COLO668 (cell line): ENCODE results near the gene TBC1D4.

ENCODE experiments used
- DNase-seq: peaks from one replicate; lab custom pipeline; 2025; ENCODE audit not compliant: unreplicated experiment; lab: John Stamatoyannopoulos, UW

The TBC1D4 gene

DNA sequence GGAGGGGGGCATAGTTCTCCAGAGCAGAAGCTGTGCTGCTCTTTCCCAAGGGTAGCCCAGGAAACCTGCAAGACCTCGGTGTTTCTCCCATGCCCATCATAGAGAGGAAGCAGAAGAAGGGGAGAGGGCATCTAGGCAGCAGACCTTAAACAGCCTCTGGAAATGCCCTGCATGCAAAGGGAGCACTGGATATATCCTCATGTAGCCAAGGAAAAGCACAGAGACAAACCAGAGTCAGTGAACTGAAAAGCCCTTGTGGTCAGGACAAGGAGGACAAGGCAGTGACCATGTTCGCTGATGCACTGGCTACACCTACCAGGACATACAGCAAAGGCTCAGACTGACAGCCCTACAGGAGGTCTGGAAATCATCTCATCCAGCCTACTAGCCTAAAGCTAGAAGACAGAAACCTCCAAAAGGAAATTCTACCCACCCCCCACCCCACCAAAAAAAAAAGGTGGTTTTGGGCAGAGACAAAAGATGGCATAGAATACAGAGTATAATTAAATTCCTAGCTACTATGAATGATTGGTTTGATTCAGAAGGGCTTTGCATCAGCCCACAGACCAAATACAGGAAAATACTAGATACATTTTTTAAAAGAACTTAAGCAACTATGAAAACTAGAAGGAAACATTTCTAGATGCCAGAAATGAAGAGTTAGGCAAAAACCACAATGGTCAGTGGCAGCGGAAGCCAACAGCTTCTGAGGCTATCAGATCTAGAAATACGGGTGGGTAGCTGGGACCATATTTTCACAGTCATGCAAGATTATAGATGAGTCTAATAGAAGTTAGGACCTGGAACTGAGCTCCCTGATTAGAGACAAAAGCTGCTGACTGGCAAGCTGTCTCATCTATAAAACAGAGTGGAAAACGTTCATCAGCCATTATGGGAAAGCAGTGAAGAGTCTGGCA is 4.4 kb upstream of the TBC1D4 start:
- DNase-seq: no peak

DNA sequence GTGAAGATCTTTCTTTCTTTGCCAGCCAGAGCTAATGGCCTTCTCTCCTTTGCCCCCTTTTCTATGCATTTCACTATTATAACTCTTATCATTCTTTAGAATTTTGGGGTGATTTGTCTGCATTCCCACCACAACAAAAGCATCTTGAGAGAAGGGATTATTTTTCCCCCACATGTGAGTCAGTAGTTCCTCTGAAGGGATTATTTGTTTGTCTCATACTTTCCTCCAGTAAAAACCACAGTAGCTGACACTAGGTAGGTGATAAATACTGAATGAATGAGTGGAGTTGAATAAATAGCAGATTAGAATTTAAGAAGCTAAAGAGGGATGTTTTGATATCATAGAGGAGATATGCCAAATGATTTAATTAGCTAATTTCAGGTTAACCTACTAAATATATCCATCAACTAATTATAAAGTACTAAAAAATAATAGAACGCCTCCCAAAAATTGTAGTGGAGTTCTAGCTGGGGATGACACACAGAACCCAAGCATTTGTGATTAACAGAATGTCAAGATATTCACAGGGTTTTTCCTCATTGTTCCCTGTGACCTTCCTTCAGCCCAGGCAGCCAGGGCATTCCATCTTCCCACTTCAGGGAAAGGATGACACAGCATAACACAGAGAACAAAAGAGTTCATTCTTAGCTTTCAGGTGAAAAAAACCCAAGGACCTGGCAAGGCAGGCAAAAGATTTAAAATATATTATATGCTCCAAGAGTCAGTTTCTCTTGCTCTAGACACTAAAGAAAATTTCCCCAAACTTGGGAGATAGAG is 3.5 kb upstream of the TBC1D4 start:
- DNase-seq: no peak

DNA sequence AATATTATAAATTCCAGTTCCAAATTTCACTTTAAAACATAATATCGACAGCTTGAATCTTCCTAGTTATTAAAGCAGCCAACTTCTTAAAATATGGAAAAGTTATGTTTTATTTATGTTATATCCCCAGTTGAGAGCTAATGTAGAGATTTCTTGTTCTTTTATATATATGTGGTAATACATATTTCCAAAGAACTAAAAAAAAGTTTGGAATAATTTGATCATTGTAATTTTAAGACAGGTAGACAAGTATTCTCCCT is 781 bp upstream of the TBC1D4 start:
- no peak for DNase-seq

DNA sequence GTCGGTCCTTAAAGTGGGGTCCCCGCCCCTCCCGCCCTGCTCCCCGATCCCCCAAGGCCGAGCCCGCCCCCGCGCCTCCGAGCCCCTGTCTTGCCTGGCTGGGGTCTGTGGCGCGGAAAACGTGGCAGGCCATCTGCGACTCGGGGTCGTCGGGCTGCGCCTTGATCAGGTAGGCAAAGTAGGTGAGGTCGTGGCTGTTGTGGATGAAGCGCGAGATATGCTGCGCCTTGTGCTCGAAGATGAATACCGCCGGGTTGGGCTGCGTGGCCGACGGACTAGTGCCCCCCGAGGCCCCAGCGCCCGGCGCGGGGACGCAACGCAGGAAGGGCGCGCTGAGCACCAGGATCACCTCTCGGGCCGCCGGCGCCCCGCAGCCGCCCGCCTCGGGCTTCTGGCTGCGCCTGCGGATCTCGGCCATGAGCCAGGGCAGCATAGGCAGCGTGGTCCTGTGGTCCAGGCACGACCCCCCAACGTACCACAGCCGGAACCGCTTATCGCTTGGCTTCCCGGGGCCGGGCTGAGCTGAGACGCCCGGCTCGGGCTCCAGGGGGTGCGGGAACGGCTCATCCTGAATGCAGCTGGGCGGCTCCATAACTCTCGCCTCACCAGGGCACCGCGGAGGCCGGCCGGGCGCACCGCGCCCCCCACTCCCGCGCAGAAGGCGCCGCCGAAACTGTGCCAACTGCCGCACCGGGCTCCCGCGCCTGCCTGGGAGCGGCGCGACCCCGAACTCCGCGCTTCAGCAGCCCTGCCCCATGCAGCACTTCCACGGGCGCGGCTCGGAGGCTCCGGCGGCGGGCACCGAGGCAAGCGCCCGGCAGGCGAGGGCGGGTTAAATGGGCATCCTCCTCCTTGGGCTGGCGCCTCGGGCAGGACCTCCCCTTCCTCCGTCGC is 546 bp downstream of the TBC1D4 start:
- peak; percentile 89 for DNase-seq

DNA sequence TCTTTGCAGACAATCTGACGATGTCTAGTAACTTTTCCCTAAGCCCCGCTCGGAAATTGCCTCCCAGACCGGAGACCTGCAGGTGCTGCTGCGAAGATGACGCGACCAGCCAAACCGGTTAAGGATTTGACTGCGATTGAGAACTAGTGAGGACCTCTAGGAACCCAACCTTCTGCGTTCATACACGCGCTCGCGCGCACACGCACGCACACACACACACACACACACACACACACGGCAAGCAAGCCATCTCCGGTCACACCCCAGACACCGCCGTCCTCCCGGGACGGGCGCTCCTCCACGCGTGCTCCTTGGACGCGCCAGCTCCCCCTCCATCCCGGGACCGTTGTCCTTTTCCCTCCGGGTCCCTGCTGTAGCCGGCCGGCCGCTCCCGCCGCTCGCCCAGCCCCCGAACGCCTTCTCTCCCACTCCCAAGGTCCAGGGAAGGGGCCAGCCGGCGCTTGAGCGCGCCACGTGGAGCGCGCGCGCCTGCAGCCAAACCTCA is 1.2 kb downstream of the TBC1D4 start:
- DNase-seq: peak; percentile 95

DNA sequence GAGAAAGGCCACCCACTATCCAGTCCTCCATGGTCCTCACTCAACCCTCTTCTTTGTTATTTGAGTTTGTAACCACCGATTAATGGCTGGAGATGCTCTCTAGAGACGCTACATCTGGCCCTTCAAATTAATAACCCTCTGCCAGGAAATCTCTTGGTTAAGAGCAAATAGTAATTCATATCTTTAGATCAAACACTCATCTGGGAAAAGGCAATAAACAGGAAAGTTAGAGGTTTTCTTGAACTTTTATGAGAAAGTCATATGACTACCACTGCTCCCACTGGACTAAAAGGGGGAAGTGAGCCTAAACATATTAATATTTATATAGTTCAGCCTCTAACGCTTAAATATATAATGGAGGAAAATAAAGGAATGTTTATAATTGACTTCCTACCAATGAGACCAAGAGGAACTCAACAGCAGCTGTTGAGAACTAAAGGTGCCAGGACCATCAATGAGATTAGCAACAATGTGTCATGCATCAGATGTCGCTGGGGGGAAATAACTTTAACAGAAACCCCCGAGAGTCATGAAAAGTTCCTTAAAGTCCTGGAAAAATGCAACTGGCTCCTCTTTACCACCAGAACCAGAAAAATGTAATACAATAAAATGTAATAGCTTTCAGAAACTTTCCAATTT is 2.7 kb downstream of the TBC1D4 start:
- DNase-seq: no peak

DNA sequence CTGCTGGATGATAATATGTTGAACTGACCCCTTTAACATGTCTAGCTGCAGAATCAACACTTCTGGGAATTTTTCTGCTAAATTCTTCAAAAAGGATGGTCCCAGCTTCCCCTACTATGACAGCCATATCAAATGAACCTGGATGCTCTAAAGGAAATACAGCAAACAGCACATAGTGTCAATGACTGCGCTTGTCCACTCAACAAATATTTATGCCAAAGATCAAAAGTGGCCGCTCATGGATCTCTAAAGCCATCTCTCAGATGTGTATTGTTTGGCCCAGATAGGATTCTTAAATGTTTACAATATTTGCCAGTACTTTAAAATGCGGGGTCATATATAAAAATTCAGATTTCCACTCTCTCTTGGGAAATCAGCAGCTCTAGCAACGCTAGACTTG is 3.3 kb downstream of the TBC1D4 start:
- DNase-seq: no peak

DNA sequence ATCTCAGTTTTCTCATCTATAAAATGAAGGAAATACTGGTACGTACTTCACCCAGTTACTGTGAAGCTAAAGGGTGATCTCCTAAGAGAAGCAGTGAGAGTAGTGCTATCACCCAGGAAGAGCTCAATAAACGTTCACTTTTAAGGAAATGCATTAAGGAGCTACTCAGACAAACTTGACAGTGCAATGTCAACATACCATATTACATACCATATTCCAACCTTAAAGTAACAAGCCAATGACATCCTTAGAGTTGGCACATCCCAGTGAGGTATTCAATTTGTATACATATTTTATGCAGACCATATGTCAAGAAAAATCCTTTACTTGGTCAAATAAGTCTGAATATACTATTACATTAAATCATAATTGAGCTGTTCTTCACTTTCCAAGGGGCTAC is 7.0 kb downstream of the TBC1D4 start:
- no peak for DNase-seq

DNA sequence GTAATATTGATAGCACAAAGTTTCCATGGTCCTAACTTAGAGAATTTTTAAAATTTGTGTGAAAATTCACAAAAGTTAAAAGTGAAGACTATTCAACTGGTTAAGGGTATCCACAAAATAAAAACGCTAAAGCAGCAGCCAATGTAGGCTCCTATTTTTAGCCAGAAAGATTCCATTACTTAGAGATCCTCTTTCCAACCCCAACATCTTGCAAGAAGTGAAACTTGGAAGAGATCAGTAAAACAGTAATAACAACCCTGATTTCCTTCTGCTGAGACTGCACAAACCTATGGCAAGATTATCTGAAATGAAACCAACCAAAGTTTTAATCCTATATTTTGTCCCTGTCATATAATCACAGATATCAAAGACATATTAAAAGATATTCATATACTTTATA is 8.5 kb downstream of the TBC1D4 start:
- no peak for DNase-seq

DNA sequence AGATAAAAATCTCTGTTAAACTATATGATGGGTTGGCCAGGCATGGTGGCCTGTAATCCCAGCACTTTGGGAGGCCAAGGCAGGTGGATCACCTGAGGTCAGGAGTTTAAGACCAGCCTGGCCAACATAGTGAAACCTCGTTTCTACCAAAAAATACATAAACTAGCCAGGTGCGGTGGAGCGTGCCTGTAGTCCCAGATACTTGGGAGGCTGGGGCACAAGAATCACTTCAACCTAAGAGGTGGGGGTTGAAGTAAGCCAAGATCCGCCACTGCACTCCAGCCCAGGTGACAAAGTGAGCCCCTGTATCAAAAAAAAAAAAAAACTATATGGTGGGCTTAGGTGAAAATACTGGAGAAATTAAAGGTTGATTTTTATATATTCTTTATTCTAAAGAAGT is 11.3 kb downstream of the TBC1D4 start:
- DNase-seq: no peak

DNA sequence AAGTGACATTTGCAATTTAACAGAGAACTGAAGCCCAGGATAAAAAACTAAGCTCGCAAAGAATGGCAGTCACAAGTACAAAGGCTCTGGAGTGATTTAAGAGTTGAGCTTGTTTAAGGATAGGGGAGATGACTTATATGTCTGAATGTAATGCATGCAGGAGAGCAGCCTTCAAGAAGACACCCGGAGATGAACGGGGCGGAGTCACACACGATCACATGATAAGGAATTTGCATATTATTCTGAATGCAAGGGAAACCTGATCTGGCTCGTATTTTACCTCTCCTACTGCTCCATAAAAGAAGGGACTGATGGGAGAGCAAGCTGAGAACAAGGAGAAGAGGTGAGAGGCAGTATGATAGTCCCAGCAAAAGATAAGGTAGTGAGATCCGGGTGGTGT is 12.9 kb downstream of the TBC1D4 start:
- no peak for DNase-seq

DNA sequence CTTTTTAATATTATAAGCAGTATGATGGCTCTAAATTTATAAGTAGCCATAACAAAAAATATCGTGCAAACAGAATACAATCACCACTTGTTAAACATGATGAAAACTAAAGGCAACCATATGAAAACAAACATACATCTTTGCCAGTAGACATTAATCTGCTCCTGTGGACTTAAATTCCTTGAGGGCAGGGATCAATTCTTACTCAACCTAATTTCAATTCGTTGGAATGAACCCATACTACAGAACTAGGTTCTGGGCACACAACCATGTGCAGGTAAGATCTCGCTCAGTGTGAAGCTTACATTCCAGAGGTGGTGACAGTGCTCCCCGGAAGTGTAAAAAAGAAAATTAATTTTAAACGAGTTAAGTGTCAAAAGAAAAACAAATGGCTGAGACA is 13.4 kb downstream of the TBC1D4 start:
- DNase-seq: no peak

DNA sequence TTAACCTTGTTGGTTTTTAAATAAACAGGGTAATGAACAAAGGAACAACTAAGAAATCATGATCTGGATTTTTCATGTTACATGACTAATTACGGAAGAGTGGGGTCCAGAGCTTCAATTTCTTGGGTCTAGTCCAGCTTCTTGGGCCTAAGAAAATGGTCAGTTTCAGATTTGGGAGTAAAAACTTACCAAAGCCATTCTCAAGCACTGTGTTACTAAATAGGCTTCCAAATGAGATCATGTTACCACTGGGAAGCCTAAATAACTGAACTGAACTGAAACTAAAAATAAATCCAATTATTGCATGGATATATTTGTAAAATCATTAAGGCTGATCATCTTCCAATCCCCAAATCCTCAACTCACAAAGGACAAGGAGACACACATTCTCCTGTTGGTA is 13.9 kb downstream of the TBC1D4 start:
- DNase-seq: no peak

DNA sequence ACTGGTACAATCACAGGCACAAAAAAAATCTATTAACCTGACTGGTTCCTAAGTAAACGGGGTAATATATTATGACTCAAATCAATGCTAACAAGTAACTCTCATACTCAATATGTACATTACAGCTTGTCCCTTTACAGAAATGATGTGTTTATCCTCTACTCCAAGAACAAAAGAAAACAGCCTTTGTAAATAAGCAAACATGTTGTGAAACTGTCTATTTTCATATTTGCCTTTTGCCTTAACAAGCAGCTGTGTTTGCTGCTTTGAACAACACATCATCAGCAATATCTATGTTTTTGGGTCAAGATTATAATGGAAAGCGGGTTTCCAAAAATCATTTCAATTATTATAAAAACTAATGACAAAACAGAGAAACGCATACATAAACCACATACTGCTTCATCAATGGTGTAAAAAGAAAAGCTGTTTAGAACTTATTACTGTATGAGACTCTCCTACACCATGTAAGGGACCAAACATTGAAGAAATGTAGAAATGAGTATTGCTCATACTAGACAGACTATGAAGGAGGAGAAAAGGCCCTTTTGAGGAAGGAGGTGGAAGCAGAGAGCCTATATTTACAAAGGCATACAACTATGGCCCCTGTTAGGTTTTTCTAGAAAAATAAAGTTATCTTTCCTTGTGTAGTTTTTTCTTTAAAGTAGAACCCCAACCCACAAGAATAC is 14.8 kb downstream of the TBC1D4 start:
- DNase-seq: no peak

DNA sequence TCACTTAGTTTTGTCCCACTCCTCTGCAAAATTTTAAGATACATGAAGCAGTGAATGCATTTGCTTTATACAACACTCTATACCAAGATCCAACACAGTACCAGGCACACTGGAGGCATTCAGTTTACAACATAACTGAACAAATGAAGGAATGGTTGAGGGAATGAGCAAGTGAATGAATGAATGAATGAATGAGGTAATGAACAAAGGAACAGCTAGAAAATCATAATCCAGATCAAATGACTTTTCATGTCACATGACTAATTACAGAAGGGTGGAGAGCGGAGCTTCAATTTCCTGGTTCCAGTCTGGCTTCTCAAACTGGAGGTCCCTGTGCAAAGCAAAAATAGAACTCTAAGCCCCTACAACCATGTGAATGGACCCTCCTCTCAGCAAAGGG is 16.7 kb downstream of the TBC1D4 start:
- no peak for DNase-seq

DNA sequence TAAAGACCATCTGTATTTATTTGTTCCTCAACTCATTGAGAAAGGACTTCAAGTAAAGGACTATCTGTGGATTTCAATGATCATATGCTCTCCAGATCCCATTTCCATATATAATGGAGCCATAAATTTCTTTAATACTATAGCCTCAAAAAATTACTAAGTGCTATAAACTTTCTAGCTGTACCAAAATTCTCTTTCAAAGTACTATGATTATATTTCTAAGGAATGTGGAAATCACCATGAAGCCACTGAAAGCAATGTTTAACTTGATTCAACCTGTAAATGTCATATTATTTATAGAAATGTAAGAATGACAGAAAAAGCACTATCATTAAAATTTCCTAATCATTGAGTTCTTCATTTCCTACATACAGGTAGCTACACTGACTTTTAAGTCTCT is 20.7 kb downstream of the TBC1D4 start:
- DNase-seq: no peak

DNA sequence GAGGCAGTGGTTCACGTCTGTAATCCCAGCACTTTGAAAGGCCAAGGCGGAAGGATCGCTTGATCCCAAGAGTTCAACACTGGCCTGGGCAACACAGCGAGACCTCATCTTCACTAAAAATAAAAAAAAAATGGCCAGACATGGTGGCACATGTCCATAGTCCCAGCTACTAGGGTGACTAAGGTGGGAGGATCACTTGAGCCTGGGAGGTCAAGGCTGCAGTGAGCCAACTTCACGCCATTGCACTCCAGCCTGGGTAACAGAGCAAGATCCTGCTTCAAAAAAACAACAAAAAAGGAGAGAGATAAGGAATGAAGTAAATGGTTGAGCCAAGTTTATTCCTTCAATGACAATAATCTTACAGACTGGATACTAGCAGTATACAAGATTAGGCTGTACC is 21.3 kb downstream of the TBC1D4 start:
- DNase-seq: no peak

DNA sequence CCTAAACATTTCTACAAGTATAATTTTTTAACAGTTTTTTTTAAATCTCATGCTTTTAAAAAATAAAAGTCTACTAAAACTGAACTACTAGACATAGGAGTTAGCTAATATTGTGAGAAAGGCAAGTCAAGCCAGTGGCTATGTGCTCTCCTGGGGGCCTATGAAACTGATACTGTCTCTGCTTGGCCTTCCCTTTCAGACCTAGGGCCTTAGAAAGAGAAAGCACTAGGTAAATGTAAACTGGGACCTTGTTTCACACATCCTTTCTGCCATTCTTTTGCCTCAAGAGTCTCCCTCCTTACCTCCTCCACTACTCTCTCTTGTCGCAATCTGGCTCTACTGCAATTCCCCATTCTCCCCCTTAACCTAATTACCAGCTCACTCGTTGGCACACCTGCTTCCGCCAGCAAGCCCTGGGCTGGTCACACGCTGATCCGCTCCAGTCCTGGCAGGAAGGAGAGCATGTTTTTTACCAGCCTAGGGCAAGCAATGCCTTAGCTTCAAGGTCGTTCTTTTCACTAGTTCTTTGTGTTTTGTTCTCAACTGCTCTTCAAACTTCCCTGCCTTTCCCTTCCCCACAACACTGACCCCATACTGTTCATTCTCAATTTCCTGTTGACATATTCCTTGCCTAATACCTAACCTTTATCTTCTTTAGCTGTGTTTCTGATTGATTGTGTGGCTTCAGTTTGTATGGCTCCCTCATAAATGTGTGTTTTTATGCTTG is 23.1 kb downstream of the TBC1D4 start:
- peak; percentile 83 for DNase-seq

DNA sequence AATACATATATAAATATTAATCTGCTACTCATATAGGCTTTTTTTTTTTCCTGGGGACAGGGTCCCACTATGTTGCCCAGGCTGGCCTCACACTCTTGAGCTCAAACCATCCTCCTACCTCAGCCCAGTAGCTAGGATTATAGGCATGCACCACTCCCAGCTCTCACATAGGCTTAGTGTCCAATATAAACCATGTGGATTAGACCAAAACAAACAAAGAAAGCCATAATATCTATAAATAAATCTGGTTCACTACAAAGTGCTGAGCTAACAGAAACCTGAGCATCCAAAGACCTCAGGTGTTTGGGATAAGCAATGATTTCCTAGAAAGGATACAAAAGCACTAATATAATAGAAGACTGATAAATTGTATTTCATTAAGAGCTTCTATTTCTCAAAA is 26.0 kb downstream of the TBC1D4 start:
- DNase-seq: no peak

DNA sequence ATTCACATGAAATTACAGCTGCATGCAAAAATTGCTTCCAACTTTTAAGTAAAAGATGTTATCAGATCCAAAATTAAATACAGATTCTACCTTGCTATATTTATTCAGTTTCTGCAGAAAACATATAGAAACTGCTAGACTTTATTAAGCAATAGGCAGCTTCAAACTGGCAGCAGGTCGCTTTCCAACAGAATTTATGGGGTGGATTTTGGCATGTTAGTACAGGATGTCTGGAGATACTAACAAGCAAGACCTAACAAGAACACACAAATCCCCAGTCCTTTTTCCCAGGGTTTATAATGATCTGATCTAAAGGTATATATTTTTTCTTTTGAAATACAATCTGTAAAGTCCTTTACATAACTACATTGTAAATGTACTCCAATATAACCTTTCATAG is 27.5 kb downstream of the TBC1D4 start:
- DNase-seq: no peak
